Heart left ventricle (tissue), 16 donors: Measurements from ENCODE around the gene DAPP1. TPM values are rescaled to one million over a fixed set of nuclear protein-coding genes. Genes with fewer than 3 reads are reported as not detected.

Source experiments
- ATAC-seq, 4 donors: fragments of 200-7000 bp; cut with Tn5 transposase; one replicate each; pipeline ENCODE4 v1.9.1; 2020 to 2022; ENCODE audit warnings: moderate library complexity in 4 of 4, mild to moderate bottlenecking in 3 of 4, moderate number of reproducible peaks in 1 of 4
- DNase-seq, 5 donors: peaks; one replicate each; pipeline ENCODE4 v3.0.0-alpha.2; 2020
- H3K27ac ChIP-seq, 12 donors: fragments of 200-600 bp; sonication (generic) in 4 of 12; one replicate each; pipeline versions ENCODE4 v1.5.0 to v1.8.0; 2016 to 2022; ENCODE audit warnings: mild to moderate bottlenecking in 2 of 12
- H3K27me3 ChIP-seq, 9 donors: fragments of 200-600 bp; sonication (generic) in 2 of 9; one replicate each; pipeline versions ENCODE4 v1.5.1 to v1.8.0; 2016 to 2022; ENCODE audit warnings: mild to moderate bottlenecking in 3 of 9
- H3K36me3 ChIP-seq, 9 donors: fragments of 200-600 bp; sonication (generic) in 2 of 9; one replicate each; pipeline versions ENCODE4 v1.5.0 to v1.8.0; 2018 to 2022; ENCODE audit warnings: mild to moderate bottlenecking in 2 of 9
- H3K4me1 ChIP-seq, 12 donors: fragments of 200-600 bp; sonication (generic) in 4 of 12; one replicate each; pipeline versions ENCODE4 v1.5.0 to v1.8.0; 2016 to 2022; ENCODE audit warnings: mild to moderate bottlenecking in 3 of 12
- H3K4me3 ChIP-seq, 12 donors: fragments of 200-600 bp; sonication (generic) in 4 of 12; one replicate each; pipeline versions ENCODE4 v1.5.0 to v1.8.0; 2017 to 2022; ENCODE audit warnings: mild to moderate bottlenecking in 9 of 12, moderate library complexity in 4 of 12
- H3K9me3 ChIP-seq, 12 donors: fragments of 200-600 bp; sonication (generic) in 4 of 12; one replicate each; pipeline versions ENCODE4 v1.5.0 to v1.8.0; 2016 to 2022; ENCODE audit warnings: mild to moderate bottlenecking in 1 of 12
- CTCF ChIP-seq, 12 donors: fragments of 200-600 bp; sonication (generic) in 4 of 12; IDR thresholded peaks; one replicate each; pipeline versions ENCODE4 v1.5.0 to v1.8.0; 2018 to 2022; ENCODE audit warnings: antibody characterized with exemption in 12 of 12, mild to moderate bottlenecking in 5 of 12
- POLR2A ChIP-seq, 2 donors: fragments of 450-650 bp; IDR thresholded peaks; one replicate each; pipeline ENCODE4 v1.6.1; 2017; ENCODE audit warnings: antibody characterized with exemption in 2 of 2, mild to moderate bottlenecking in 2 of 2, moderate library complexity in 2 of 2
- WGBS, 4 donors: extraction: QIAGEN DNeasy Blood & Tissue Kit in 2 of 4; methylation state at CpG; one replicate each; pipeline versions ENCODE4 v1.1.5 to v1.1.7; 2013 to 2018; 5-methylcytosine and 5-hydroxymethylcytosine counted together
- intact Hi-C, 10 donors: fragments of 100-400 bp; cut with DNase I; formaldehyde crosslinking; loops; one replicate each; pipeline versions ENCODE4 v1.11.1 to v1.14.2; 2022
- polyA plus RNA-seq, 2 donors: library from polyadenylated mRNA; stranded (reverse); fragments of 200-250 nt; gene quantifications; one replicate each; pipeline ENCODE4 v1.2.3, GENCODE V29; 2013
- total RNA-seq, 9 donors: library from RNA; depleted of rRNA in 2 of 9; stranded (reverse); fragments of >200 nt in 2 of 9; fragmentation: NEBNext Ultra II Directional in 3 of 9; extraction: Animal tissue kit (Norgen Biotek cat#: 25700) in 3 of 9; gene quantifications; one replicate each; pipeline versions ENCODE4 v1.1.0 to v1.2.4, GENCODE V29; 2016 to 2023
- donor health status: ischemic (EF 13 %, LVEDD 7.1; RV severe dilation, severe dysfunction).
- donor health status: healthy with polysubstance abuse.
- donor health status: DM: no; HTN: yes; CAD: no.
- donor health status: DM: no; HTN: no; CAD: no.
- donor health status: ischemic (EF 25% LVEDD 6.9; RV normal size, moderate dysfunction).
- donor health status: ischemic (EF 25% LVEDD 5.7; RV mildly dilated, moderate dysfunction).
- donor health status: healthy.
- donor health status: DM: yes; HTN: yes; CAD: no.
- donor health status: ischemic (EF 35%, LVEDD 5.7; RV mildly dilated, moderate dysfunction).
- donor health status: nonischemic (EF 11% LVEDD 7.7; RV severe dilation, severe dysfunction).
- donor health status: DM: yes; HTN: yes; CAD: no.
- donor health status: PGD.
- donor health status: ischemic (EF 29% LVEDD 5.4; RV normal size, mild dysfunction).
- donor health status: nonischemic (EF 23%, LVEDD 6.1; RV moderate dilation, normal function).

DAPP1 gene
- total and polyA plus RNA-seq, 11 donors = 0.19 to 7.5 (median 0.30) TPM

GRCh38 chr4:99846891-99847290, 30.3 kb downstream of the DAPP1 start:
- Histone ChIP-seq H3K4me3 (no peak overlapping the region), H3K27ac (peak overlapping the region in 1 of 12 donors; percentile 61), H3K36me3 (no peaks in the 10 kb centered on the region), H3K9me3 (no peaks in the 10 kb centered on the region), H3K27me3 (no peaks in the 10 kb centered on the region), H3K4me1 (peaks cover 0 to 38% (median 0%) of the 10 kb centered on the region in 12 donors)
- WGBS, 4 donors = 50 to 78% (median 68%) methylated on average over 1 of the region's 1 CpG
- intact Hi-C loops = no loop called here
- DNase-seq = no peak
- no peak for ATAC-seq
- TF ChIP-seq POLR2A (IDR thresholded peaks at IDR 0.05) (no peak), CTCF (IDR thresholded peaks at IDR 0.05) (no peak)

GRCh38 chr4:99847362-99847976, 30.8 kb downstream of the DAPP1 start:
- intact Hi-C loops = no loop called here
- DNase-seq = no peak
- Histone ChIP-seq H3K36me3 (no peaks in the 10 kb centered on the region), H3K4me1 (peaks cover 0 to 40% (median 0%) of the 10 kb centered on the region in 12 donors), H3K27ac (peak overlapping the region in 1 of 12 donors; percentile 61), H3K27me3 (no peaks in the 10 kb centered on the region), H3K9me3 (no peaks in the 10 kb centered on the region), H3K4me3 (no peak overlapping the region)
- TF ChIP-seq CTCF (IDR thresholded peaks at IDR 0.05) = no peak
- TF ChIP-seq POLR2A (IDR thresholded peaks at IDR 0.05) = no peak
- 75 to 91% (median 88%) methylated on average over 10 of the region's 10 CpGs for WGBS, 4 donors
- no peak for ATAC-seq

- DNase-seq (no peak), ATAC-seq (no peak)
- TF ChIP-seq POLR2A (IDR thresholded peaks at IDR 0.05) (no peak), CTCF (IDR thresholded peaks at IDR 0.05) (no peak)
- no peak overlapping the region for H3K27ac ChIP-seq
- H3K4me1 ChIP-seq = peaks cover 0 to 40% (median 0%) of the 10 kb centered on the region in 12 donors
- H3K27me3 ChIP-seq = no peaks in the 10 kb centered on the region
- H3K36me3 ChIP-seq = no peaks in the 10 kb centered on the region
- intact Hi-C loops = no loop called here
- WGBS, 4 donors = 87 to 95% (median 92%) methylated on average over 4 of the region's 4 CpGs
- H3K4me3 ChIP-seq = no peak overlapping the region
- no peaks in the 10 kb centered on the region for H3K9me3 ChIP-seq
These were observed 32.0 kb downstream of the DAPP1 start for GRCh38 chr4:99848591-99849001.

GRCh38 chr4:99852199-99852749, 35.6 kb downstream of the DAPP1 start:
- intact Hi-C loops = no loop called here
- no peak for ATAC-seq
- WGBS, 4 donors = 80 to 89% (median 85%) methylated on average over 3 of the region's 3 CpGs

More at GRCh38 chr4:99852199-99852749, 35.6 kb downstream of the DAPP1 start:
- Histone ChIP-seq H3K9me3 (no peaks in the 10 kb centered on the region), H3K36me3 (no peaks in the 10 kb centered on the region), H3K4me1 (peaks cover 0 to 46% (median 0%) of the 10 kb centered on the region in 12 donors), H3K4me3 (no peak overlapping the region), H3K27ac (no peak overlapping the region), H3K27me3 (no peaks in the 10 kb centered on the region)
- no peak for DNase-seq
- TF ChIP-seq CTCF (IDR thresholded peaks at IDR 0.05) = no peak
- TF ChIP-seq POLR2A (IDR thresholded peaks at IDR 0.05) = no peak
